ENCODE measurements around the gene FAM184B.

GRCh38 chr4:17709763-17710068 lies 71.7 kb downstream of the FAM184B start:
- TF ChIP-seq CTCF (conservative IDR thresholded peaks at IDR 0.05; ENCODE audit: low read depth, low read length) (no peak), MAZ (IDR thresholded peaks at IDR 0.05; ENCODE audit: borderline replicate concordance, low read depth, low read length) (no peak)
